GM21786 (cell line): ENCODE results near the gene MAGI2.
"Not testable (repeated sequence)": the region's sequence is repeated elsewhere in the genome, so short reads cannot be mapped to it uniquely, and the experiment has no call there.

ENCODE experiments used
- ATAC-seq: cut with Tn5 transposase; IDR thresholded peaks from one replicate; pipeline ENCODE4 v1.9.1; 2021; ENCODE audit not compliant: unreplicated experiment

Gene MAGI2

GRCh38 chr7:78329001-78329655 lies 1124.3 kb downstream of the MAGI2 start:
- no peak for ATAC-seq

GRCh38 chr7:78327718-78328117 lies 1125.7 kb downstream of the MAGI2 start:
- no peak for ATAC-seq

DNA sequence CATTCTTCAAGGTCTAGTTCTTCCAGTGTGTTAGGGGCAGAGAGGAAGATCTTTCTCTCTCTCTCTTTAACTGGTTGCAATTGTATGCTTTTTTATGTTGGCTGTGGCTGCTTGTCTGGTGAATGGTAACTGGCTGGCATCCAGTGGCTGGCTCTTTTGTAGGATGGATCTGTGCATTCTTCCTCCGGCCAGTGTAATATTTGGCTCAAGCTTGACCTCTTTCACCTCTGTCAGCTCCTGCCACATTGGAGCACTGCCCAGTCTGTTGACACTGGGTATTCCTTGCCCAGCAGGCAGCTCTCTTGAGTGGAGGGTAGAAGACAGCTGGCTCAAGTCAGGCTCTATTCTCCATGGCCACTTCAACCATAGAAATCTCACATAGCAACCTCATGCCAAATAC lies 1126.6 kb downstream of the MAGI2 start:
- no peak for ATAC-seq

DNA sequence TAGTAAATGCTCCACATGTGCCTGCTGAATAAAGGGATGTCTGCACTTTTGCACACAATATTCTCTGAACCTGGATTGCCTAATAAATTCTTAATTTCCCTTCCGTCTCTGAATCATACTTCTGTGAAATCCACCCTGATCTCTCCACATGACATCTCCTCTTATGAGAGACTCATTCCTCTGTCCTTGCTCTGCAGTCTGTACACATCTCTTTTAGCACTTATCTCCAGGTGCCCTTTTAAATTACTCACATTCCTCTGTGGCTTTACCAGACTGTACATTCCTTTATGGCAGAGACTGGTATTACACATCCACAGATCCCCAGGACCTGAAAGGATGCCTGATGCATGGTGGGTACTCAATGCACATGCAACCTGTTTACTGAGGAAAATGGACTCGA lies 1127.3 kb downstream of the MAGI2 start:
- ATAC-seq: no peak

DNA sequence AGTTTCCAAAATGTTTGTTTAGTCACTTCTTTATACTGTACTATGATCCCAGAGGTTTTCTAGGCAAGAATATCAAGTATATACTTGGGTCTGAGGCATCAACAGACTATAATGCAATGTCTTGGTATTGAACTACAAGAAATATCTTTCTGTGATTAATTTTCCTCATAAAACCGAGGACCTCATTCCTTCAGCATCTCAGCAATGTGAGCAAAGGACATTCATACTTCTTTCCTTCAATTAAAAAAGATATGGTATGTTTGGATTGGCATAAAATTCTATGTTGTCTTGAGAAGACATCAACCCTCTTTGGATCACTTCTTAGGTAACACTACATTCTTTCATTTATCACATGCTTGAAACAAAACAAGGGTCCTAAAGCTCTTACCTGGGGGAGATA lies 1130.3 kb downstream of the MAGI2 start:
- no peak for ATAC-seq

DNA sequence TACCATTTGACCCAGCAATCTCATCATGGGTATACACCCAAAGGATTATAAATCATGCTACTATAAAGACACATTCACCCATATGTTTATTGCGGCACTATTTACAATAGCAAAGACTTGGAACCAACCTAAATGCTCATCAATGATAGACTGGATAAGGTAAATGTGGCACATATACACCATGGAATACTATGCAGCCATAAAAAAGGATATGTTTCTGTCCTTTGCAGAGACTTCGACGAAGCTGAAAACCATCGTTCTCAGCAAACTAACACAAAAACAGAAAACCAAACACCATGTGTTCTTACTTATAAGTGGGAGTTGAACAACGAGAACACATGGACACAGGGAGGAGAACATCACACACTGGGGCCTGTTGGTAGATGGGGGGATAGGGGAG lies 1131.2 kb downstream of the MAGI2 start:
- ATAC-seq: not testable (repeated sequence)

GRCh38 chr7:78317371-78317770 lies 1136.1 kb downstream of the MAGI2 start:
- ATAC-seq: no peak

DNA sequence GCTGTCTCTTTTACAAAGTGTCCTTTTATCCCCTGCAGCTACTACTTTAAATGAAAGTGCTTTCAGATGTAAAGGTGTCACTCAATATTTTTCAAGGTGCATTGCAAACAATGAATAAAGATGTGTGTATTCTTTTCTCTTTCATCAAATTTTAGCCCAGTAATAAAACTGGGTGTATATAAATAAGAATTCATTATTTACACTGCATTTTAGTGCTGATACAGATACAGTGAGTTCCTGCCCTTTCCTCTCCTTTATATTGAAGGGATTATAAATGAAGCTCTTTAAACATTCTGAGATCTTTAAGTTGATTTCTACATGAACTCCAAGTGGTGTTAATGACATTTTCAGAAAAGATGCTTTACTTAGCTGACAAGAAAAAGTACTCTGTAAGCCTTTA lies 1137.4 kb downstream of the MAGI2 start:
- no peak for ATAC-seq

DNA sequence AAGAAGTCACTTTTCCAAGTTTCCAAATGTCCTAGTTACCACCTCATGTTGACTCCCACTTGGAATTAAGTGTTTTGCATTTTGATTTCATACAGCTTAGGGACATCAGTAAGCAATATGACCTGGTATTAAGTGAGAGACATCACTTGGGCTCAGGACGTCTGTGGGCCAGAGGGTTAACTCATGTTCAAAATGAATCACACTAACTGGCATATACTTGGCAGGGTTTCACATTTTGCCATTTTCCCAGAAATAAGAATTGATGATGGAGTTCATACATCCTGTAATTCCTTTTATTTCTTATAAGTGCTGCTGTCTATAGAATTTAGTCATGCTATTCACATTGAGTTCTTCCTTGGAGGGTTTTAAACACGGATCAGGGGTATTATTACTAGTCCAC lies 1138.3 kb downstream of the MAGI2 start:
- ATAC-seq: no peak

- no peak for ATAC-seq
Measured at GRCh38 chr7:78311181-78311580, 1142.3 kb downstream of the MAGI2 start.

DNA sequence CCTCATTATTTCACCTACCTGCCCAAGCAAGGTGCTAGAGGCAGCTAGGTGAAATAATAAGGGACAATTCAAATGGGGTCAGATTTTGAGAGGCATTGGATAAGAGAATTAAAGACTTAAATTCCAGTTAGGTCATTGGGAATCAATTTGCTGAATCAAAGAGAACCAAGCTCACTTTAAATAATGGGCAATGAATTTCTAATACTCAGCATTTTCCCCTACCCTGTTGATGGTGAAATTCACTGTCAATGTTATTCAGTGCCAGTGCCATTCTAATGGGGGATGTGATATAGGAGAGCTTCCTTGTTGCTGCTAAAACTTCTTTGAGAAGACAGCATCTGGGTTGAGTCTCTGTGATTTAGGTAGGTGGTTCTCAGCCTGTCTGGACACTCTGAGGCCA lies 1145.6 kb downstream of the MAGI2 start:
- no peak for ATAC-seq

DNA sequence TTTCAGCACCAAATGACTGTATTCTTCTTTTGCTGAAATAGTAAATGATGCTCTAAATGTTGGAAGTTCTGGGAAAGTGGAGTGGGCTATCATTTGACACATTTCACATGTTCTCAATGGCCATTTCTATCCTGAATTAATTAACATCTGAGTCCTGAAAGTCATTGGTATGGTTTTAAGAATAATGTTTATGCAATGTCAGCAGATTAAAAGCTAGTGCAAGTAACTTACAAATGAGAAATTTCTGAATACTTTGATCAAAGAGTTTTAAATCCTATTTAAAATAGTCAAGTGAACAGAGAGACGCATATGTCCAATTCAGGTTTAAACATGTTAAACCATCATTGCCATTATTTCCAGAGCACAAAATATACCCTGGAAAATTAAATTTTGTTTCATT lies 1146.8 kb downstream of the MAGI2 start:
- ATAC-seq: no peak

GRCh38 chr7:78301407-78301806 lies 1152.1 kb downstream of the MAGI2 start:
- ATAC-seq: no peak

GRCh38 chr7:78299088-78299487 lies 1154.4 kb downstream of the MAGI2 start:
- no peak for ATAC-seq

- ATAC-seq: no peak
Measured at GRCh38 chr7:78296644-78297371, 1156.7 kb downstream of the MAGI2 start.

DNA sequence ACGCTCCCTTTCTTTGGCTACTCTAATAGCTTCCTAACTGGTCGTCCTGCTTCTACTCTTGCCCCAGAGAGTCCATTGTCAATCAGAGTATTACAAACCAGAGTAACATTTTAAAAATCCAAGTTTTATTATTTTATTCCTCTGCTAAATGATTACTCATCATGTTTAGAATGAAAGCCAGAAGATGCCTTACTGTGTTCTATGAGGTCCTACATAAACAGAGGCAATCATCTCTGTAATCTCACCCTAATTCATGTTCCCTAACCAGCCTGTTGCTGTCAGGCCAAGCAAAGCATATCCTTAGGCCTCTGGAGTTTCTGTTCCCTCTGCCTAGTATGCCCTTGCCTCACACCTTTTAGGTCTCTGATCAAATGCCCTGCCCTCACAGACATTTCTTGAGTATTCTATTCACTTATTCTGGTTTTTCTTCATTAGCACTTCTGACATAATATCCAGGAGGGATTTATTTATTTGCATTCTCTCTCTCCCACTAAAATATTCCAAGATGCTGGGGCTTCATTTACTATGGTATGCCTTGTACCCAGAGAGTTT lies 1157.3 kb downstream of the MAGI2 start:
- ATAC-seq: no peak

DNA sequence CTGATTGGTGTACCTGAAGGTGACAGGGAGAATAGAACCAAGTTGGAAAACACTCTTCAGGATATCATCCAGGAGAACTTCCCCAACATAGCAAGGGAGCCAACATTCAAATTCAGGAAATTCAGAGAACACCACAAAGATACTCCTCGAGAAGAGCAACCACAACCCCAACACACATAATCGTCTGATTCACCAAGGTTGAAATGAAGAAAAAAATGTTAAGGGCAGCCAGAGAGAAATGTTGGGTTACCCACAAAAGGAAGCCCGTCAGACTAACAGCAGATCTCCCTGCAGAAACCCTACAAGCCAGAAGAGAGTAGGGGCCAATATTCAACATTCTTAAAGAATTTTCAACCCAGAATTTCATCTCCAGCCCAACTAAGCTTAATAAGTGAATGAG lies 1164.0 kb downstream of the MAGI2 start:
- not testable (repeated sequence) for ATAC-seq

GRCh38 chr7:78284945-78285344 lies 1168.5 kb downstream of the MAGI2 start:
- no peak for ATAC-seq

GRCh38 chr7:78280276-78280675 lies 1173.2 kb downstream of the MAGI2 start:
- no peak for ATAC-seq

DNA sequence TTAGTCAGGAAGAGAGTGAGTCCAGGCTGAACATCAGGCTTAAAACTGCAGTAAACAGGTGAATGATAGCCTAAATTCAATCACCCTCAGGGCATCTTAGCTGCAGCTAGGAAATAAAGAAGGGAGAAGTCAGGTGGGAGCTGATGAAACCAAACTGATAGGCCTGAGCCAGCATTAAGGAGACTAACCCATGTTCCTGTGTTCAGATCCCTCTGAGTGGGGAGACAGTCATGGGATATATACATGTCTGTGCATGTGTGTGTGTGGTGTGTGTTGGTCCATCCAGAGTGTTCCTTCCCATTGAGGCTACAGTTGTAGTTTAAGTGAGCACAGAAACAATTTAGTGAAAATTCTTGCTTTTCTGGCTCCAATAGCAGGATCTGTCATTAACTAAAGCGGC lies 1174.0 kb downstream of the MAGI2 start:
- ATAC-seq: no peak

- no peak for ATAC-seq
Measured at GRCh38 chr7:78279032-78279431, 1174.4 kb downstream of the MAGI2 start.

DNA sequence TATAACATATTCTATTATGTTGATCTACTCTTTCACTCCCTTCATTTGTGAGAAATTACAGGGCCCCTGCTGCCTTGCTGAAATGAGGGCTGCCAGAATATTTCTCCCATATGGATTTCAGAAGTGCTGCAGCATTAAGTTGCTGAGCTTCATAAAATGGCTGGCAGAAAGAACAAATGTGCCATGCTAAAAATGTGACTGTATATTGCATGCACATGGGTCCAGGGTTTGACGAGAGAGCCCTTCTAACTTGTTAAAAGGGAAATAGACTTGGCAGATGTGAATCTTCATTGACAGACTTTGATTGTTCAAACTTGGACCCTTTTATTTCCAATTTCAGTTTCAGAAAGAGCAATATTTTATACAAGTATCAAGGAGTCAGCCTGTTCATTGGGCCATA lies 1186.3 kb downstream of the MAGI2 start:
- no peak for ATAC-seq

- ATAC-seq: no peak
Measured at GRCh38 chr7:78265486-78265885, 1188.0 kb downstream of the MAGI2 start.
